Type B pancreatic cell (in vitro differentiated cells): Measurements from ENCODE around the gene SMAD6. TPM values are rescaled to one million over a fixed set of nuclear protein-coding genes. Genes with fewer than 3 reads are reported as not detected.
A peak's percentile ranks its signal among the peaks of the same experiment; 100 is the strongest.

Experiments
- DNase-seq: peaks from one replicate; pipeline ENCODE4 v3.0.0; 2021; ENCODE audit warnings: mixed read lengths; ENCODE audit not compliant: unreplicated experiment; ENCODE audit errors: extremely low spot score
- H3K27ac Mint-ChIP-seq: 2 replicates; pipeline ENCODE4 v1.8.0; 2021; ENCODE audit warnings: mild to moderate bottlenecking, mixed read lengths
- H3K27me3 Mint-ChIP-seq: 2 replicates; pipeline ENCODE4 v1.8.0; 2021; ENCODE audit warnings: mixed read lengths
- H3K36me3 Mint-ChIP-seq: 2 replicates; pipeline ENCODE4 v1.8.0; 2021; ENCODE audit warnings: mixed read lengths
- H3K4me1 Mint-ChIP-seq: one replicate; pipeline ENCODE4 v1.8.0; 2021; ENCODE audit warnings: mixed read lengths; ENCODE audit not compliant: unreplicated experiment
- H3K4me3 Mint-ChIP-seq: 2 replicates; pipeline ENCODE4 v1.8.0; 2021; ENCODE audit warnings: mild to moderate bottlenecking, mixed read lengths
- H3K9me3 Mint-ChIP-seq: 2 replicates; pipeline ENCODE4 v1.8.0; 2021; ENCODE audit warnings: mixed read lengths
- total RNA-seq: library from RNA; stranded (reverse); gene quantifications from 2 replicates; pipeline ENCODE4 v1.2.1, GENCODE V29; 2021; ENCODE audit warnings: low replicate concordance
- TF ChIP-seq, protein P1 (sequence below): fragments of 200-600 bp; sonication (generic); conservative IDR thresholded peaks from 2 replicates; pipeline ENCODE4 v1.5.0; 2021; ENCODE audit warnings: antibody characterized with exemption, mild to moderate bottlenecking

Gene SMAD6
- total RNA-seq, 1 donor from 2014 or later: 31.7 TPM

DNA sequence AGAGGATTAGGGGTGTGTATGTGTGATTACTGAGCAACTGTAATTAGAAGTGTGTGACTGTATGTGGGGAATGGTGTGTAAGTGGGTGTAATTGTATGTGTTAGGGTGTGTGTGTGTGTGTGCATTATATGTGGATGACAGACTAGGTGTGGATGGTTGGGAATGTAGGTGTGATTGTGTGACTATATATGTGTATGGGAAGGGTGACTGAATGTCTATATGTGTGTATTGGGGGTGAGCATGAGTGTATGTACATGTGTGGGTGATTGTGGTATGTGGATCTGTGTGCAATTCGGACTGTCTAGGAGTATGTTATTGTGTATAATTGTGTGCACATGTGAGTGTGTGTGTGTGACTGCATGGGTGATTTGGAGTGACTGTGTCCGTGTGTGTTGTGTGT lies 43.2 kb upstream of the SMAD6 start:
- TF ChIP-seq, protein P1, sequence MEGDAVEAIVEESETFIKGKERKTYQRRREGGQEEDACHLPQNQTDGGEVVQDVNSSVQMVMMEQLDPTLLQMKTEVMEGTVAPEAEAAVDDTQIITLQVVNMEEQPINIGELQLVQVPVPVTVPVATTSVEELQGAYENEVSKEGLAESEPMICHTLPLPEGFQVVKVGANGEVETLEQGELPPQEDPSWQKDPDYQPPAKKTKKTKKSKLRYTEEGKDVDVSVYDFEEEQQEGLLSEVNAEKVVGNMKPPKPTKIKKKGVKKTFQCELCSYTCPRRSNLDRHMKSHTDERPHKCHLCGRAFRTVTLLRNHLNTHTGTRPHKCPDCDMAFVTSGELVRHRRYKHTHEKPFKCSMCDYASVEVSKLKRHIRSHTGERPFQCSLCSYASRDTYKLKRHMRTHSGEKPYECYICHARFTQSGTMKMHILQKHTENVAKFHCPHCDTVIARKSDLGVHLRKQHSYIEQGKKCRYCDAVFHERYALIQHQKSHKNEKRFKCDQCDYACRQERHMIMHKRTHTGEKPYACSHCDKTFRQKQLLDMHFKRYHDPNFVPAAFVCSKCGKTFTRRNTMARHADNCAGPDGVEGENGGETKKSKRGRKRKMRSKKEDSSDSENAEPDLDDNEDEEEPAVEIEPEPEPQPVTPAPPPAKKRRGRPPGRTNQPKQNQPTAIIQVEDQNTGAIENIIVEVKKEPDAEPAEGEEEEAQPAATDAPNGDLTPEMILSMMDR: no peak
- Mint-ChIP-seq H3K36me3 (no peaks in the 10 kb centered on the region), H3K4me1 (peaks cover 35% of the 10 kb centered on the region), H3K27me3 (peaks cover 5% of the 10 kb centered on the region), H3K27ac (peak overlapping the region; percentile 17), H3K9me3 (no peaks in the 10 kb centered on the region), H3K4me3 (no peak overlapping the region)
- no peak for DNase-seq

DNA sequence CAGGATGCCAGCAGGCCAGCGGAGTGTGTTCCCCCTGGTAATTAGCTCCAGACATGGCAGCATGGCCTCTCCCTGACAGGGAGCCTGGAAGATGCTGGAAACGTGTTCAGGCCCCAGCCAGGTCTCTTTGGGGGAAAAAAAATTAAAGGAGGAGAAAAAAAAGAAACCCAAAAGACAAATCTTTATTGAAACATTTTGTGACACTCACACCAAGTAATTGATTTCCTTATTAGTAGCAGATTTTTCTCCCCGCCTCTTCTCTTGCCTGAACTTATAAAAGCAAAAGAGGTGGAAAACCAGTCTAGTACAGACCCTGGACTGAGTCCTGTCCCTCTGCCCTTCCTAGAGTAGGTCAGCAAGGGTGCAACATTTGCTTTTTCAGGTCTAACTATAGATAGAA lies 42.7 kb upstream of the SMAD6 start:
- TF ChIP-seq, protein P1: no peak
- Mint-ChIP-seq H3K27me3 (peaks cover 5% of the 10 kb centered on the region), H3K4me3 (no peak overlapping the region), H3K9me3 (no peaks in the 10 kb centered on the region), H3K36me3 (no peaks in the 10 kb centered on the region), H3K4me1 (peaks cover 31% of the 10 kb centered on the region), H3K27ac (no peak overlapping the region)
- DNase-seq: no peak

DNA sequence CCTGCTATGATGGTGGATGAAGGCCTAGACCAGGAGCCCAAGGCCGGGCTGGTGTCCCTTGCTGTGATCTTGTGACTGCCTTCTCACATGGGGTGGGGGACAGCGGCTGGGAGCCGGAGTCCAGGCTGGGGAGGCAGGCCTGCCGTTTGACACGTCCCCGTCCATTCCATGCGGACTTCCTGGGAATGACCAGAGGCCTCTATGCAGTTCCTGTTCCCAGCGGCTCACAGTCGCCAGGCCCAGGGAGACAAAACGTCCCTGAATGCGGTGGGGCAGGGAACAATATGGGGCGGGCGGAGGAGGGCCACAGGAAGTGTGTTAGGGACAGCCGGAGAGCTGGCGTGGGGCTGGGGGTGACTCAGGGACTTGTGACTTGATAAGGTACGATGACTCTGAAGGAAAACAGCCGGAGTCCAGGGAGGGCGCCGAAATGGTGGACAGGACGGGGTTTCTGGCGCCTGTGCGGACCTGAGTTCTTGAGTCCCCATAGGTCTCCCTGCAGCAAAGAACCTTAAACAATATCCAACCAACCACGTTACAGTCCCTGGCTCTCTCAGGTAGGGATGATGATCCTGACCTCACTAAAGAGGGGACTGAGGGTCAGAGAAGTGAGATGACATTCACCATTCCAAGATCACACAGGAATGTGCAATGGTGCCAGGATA lies 40.5 kb upstream of the SMAD6 start:
- H3K4me1 Mint-ChIP-seq: peaks cover 18% of the 10 kb centered on the region
- DNase-seq: no peak
- H3K4me3 Mint-ChIP-seq: no peak overlapping the region
- TF ChIP-seq, protein P1: no peak
- no peaks in the 10 kb centered on the region for H3K9me3 Mint-ChIP-seq
- H3K27me3 Mint-ChIP-seq: peaks cover 5% of the 10 kb centered on the region
- H3K27ac Mint-ChIP-seq: no peak overlapping the region
- H3K36me3 Mint-ChIP-seq: no peaks in the 10 kb centered on the region

DNA sequence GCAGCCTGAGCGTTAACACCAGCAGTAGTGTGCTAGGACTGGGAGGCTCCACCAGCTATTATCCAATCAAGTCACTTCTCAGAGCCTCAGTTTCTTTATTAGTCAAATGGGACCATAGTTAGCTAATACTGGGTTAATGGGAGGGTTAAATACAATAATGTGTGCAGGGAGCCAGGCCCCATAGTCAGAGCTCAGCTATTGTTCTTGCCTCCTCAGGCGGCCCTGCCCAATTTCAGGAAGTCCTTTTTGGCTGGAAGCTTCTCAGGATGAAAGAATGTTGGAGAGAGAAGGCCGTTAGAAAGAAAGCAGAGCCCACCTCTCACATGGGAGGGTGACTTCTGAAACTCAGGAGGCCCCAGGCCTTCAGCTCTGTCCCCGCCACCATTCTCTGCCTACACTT lies 39.5 kb upstream of the SMAD6 start:
- Mint-ChIP-seq H3K4me1 (peaks cover 14% of the 10 kb centered on the region), H3K27ac (no peak overlapping the region), H3K27me3 (peaks cover 5% of the 10 kb centered on the region), H3K9me3 (no peaks in the 10 kb centered on the region), H3K4me3 (no peak overlapping the region), H3K36me3 (no peaks in the 10 kb centered on the region)
- DNase-seq: no peak
- TF ChIP-seq, protein P1: no peak

DNA sequence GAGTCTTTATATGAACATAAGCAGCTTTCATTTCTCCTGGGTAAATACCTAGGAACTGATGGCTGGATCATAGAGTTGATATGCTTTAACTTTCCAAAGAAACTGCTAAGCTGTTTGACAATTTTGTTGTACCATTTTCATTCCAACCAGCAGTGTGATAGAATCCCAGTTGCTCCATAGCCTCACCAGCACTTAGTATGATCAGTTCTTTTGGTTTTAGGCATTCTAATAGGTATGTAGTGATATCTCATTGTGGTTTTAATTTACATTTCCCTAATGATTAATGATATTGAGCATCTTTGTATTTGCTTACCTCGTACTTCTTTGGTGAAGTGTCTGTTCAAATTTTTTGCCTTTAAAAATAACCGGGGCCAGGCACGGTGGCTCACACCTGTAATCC lies 38.4 kb upstream of the SMAD6 start:
- Mint-ChIP-seq H3K36me3 (no peaks in the 10 kb centered on the region), H3K4me1 (peaks cover 8% of the 10 kb centered on the region), H3K9me3 (no peaks in the 10 kb centered on the region), H3K4me3 (no peak overlapping the region), H3K27me3 (peaks cover 4% of the 10 kb centered on the region), H3K27ac (no peak overlapping the region)
- DNase-seq: no peak
- TF ChIP-seq, protein P1: no peak
